PFSK-1 (cell line): ENCODE data around the gene HELLS.

Experiments used
- FOXP2 ChIP-seq: optimal IDR thresholded peaks from 2 replicates; pipeline ENCODE3; 2011; ENCODE audit warnings: borderline replicate concordance, control low read depth, inconsistent platforms; ENCODE audit not compliant: insufficient read depth; ENCODE audit errors: extremely low read length, extremely low read depth
- POLR2AphosphoS5 ChIP-seq: IDR thresholded peaks from 2 replicates; pipeline ENCODE4 v1.6.1; 2012; ENCODE audit warnings: low read depth, mild to moderate bottlenecking, control low read depth, low read length, moderate library complexity
- REST ChIP-seq, 2 experiments: IDR thresholded peaks; 2 replicates each; pipeline versions ENCODE4 v1.6.1 to v1.8.0; 2011 to 2012; ENCODE audit warnings: low read depth in 2 of 2, low read length in 2 of 2, control low read depth in 1 of 2, inconsistent platforms in 1 of 2, mild to moderate bottlenecking in 1 of 2, moderate library complexity in 1 of 2; ENCODE audit not compliant: insufficient read depth in 1 of 2
- SIN3A ChIP-seq: IDR thresholded peaks from 2 replicates; pipeline ENCODE4 v1.6.1; 2012; ENCODE audit warnings: mild to moderate bottlenecking, low read length, moderate library complexity, borderline replicate concordance; ENCODE audit not compliant: insufficient read depth
- TAF1 ChIP-seq: IDR thresholded peaks from 2 replicates; pipeline ENCODE4 v1.6.1; 2012; ENCODE audit warnings: low read length, control low read depth, borderline replicate concordance; ENCODE audit not compliant: insufficient read depth

- no peak for TF ChIP-seq POLR2AphosphoS5
- no peak for TF ChIP-seq REST (IDR thresholded peaks at IDR 0.05; ENCODE audit: insufficient read depth in 1 of 2, low read depth in 2 of 2, low read length in 2 of 2)
- TF ChIP-seq TAF1: no peak
- TF ChIP-seq SIN3A: no peak
- TF ChIP-seq FOXP2: no peak
These were observed 87.4 kb downstream of the HELLS start for GRCh38 chr10:94632954-94633353.
